Measurements from ENCODE around the gene WFDC11.
"Not testable (repeated sequence)": the region's sequence is repeated elsewhere in the genome, so short reads cannot be mapped to it uniquely, and the experiment has no call there.

Gene WFDC11

GRCh38 chr20:45670139-45670538, at the start of gene WFDC11:
WFDC11 (minus strand) TSS chr20:45670239; CDS start chr20:45650600, 19,639 bp downstream.
- no peak for DNase-seq

DNA sequence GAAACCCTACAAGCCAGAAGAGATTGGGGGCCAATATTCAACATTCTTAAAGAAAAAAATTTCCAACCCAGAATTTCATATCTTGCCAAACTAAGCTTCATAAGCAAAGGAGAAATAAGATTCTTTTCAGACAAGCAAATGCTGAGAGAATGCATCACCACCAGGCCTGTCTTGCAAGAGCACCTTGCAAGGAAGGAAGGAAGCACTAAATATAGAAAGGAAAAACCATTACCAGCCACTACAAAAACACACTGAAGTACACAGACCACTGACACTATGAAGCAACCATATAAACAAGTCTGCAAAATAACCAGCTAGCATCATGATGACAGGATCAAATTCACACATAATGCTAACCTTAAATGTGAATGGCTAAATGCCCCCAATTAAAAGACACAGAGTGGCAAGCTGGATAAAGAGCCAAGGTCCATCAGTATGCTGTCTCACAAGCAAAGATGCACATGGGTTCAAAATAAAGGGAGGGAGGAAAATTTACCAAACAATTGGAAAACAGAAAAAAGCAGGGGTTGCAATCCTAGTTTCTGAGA, 46.2 kb upstream of the WFDC11 start:
- DNase-seq: not testable (repeated sequence)

- DNase-seq: no peak
These were observed 35.1 kb upstream of the WFDC11 start, which contains the start of gene WFDC10B for GRCh38 chr20:45704969-45705637. WFDC10B (minus strand) TSS chr20:45705019; CDS start chr20:45685992, 19,027 bp downstream.

GRCh38 chr20:45701873-45702272, 31.8 kb upstream of the WFDC11 start, which contains the start of gene WFDC13:
WFDC13 (plus strand) TSS chr20:45702038; CDS start chr20:45702124, 86 bp downstream.
- no peak for DNase-seq

DNA sequence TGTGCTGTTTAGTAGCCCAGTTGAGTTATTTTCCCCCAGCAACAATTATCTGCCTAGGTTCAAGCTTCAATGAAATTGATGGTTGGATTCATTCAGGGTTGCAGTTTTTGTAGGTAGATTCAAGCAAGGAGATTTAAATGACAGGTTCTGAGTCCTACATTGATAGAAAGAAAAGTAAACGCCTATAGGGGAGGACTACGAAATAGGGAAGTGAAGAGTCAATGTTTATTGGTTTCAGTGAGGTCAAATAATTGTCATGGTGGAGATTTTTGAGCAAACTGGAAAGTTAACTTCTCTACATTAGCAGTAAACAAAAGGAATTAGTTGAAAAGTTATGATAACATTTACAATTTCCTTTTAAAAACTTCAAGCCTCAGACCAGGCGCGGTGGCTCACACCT, 31.1 kb upstream of the WFDC11 start:
- no peak for DNase-seq

DNA sequence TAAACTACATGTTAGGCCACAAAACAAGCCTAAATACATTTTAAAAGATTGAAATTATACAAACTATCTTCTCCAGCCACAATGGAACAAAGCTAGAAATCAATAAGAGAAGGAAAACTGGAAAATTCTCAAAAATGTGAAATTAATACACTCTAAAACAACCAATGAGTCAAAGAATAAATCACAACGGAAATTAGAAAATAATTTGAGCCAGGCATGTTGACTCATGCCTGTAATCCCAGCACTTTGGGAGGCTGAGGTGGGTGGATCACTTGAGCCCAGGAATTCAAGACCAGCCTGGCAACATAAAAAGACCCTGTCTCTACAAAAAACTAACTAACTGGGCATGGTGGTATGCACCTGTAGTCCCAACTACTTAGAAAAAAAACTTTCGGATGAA, 25.5 kb upstream of the WFDC11 start:
- DNase-seq: no peak

DNA sequence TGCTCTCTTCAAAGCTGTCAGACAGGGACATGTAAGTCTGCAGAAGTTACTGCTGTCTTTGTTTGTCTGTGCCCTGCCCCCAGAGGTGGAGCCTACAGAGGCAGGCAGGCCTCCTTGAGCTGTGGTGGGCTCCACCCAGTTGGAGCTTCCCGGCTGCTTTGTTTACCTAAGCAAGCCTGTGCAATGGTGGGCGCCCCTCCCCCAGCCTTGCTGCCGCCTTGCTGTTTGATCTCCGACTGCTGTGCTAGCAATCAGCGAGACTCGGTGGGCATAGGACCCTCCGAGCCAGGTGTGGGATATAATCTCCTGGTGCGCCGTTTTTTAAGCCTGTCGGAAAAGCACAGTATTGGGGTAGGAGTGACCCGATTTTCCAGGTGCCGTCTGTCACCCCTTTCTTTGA, 23.3 kb upstream of the WFDC11 start:
- not testable (repeated sequence) for DNase-seq

- no peak for DNase-seq
These were observed 15.9 kb upstream of the WFDC11 start for GRCh38 chr20:45685896-45686295.

DNA sequence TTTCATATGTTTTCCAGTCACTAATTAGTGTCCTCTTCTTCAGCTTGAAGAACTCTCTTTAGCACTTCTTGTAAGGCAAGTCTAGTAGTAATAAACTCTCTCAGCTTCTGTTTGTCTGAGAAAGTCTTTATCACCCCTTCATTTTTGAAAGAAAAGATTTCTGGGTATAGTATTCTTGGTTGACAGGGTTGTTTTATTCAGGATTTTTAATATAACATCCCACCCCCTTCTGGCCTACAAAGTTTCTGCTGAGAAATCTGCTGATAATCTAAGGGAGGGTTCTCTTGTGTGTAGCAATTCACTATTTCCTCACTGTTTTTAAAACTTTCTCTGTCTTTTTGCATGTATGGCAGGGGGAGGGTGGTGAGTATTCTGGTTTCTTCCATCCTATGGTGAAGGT, 9.6 kb upstream of the WFDC11 start:
- no peak for DNase-seq

DNA sequence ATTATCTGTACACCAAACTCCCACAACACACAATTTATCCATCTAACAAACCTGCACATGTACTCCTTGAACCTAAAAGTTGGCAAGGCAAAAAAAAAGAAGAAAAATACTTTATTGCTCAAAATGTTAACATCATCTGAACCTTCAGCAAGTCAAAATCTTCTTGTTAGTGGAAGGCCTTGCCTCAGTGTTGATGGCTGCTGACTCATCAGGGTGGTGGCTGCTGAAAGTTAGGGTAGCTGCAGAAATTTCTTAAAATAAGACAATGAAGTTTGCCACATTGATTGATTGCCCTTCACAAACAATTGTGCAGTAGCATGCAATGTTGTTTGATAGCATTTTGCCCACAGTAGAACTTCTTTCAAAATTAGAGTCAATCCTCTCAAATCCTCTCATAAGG, 2.7 kb upstream of the WFDC11 start:
- DNase-seq: no peak

DNA sequence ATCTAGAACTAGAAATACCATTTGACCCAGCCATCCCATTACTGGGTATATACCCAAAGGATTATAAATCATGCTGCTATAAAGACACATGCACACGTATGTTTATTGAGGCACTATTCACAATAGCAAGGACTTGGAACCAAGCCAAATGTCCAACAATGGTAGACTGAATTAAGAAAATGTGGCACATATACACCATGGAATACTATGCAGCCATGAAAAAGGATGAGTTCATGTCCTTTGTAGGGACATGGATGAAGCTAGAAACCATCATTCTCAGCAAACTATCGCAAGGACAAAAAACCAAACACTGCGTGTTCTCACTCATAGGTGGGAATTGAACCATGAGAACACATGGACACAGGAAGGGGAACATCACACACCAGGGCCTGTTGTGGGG, 13.0 kb downstream of the WFDC11 start:
- not testable (repeated sequence) for DNase-seq

DNA sequence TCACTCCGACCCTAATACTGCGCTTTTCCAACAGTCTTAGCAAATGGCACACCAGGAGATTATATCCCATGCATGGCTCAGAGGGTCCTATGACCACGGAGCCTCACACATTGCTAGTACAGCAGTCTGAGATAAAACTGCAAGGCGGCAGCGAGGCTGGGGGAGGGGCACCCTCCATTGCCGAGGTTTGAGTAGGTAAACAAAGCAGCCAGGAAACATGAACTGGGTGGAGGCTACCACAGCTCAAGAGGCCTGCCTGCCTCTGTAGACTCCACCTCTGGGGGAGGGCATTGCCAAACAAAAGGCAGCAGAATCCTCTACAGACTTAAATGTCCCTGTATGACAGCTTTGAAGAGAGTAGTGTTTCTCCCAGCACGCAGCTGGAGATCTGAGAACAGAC, 18.3 kb downstream of the WFDC11 start:
- DNase-seq: not testable (repeated sequence)

DNA sequence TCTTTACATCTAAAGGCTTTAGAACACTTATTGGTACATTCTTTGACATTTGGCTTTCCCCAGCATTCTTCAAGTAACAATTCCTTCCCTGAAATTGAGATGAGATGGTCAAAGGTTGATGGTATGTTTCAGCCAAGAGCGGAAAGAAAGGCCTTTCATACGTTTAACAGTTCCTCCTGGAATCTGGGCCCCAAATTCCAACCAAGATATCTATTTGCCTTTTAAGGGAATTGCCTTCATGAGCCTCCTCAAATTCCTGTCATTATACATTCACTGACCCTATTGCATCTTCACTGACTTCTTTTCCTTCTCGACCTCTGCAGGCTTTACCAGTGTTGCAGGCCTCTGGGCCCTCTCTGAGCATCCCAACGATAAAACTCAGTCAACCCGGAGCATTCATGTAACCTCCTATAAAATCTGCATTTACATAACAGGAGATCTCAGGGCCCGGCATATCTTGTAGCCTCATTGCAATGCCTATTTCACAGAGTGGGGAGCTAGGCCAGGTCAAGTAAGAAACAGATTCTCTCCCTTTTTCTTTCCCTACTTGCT, 20.7 kb downstream of the WFDC11 start:
- no peak for DNase-seq

- no peak for DNase-seq
These were observed 22.5 kb downstream of the WFDC11 start for GRCh38 chr20:45647441-45648050.

GRCh38 chr20:45646875-45647274, 23.2 kb downstream of the WFDC11 start:
- DNase-seq: no peak

DNA sequence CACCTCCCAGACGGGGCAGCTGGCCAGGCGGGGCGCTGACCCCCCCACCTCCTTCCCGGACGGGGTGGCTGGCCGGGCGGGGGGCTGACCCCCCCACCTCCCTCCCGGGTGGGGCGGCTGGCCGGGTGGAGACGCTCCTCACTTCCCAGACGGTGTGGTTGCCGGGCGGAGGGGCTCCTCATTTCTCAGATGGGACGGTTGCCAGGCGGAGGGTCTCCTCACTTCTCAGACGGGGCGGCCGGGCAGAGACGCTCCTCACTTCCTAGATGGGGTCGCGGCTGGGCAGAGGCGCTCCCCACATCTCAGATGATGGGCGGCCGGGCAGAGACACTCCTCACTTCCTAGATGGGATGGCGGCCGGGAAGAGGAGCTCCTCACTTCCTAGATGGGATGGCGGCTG, 24.2 kb downstream of the WFDC11 start:
- not testable (repeated sequence) for DNase-seq

- not testable (repeated sequence) for DNase-seq
These were observed 29.0 kb downstream of the WFDC11 start for GRCh38 chr20:45641076-45641475.

- no peak for DNase-seq
These were observed 30.4 kb downstream of the WFDC11 start for GRCh38 chr20:45639687-45640086.

DNA sequence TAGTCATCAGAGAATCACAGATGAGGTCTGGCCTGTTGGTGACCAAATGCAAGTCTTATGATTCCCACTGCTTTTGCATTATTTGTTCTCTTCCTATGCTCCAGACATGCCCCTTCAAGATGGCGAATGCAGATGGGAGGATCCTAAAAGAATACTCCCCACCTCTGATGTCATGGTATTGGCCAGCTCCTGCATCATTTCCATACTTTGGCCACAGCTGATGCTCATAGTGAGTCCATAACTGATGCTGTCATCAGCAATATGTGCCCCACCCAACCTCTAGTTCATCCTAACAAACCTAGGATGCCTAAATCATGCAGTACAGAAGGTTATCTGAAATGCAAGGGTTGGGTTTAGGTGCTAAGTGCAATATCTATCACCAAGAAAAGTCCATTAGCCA, 33.5 kb downstream of the WFDC11 start:
- DNase-seq: no peak

DNA sequence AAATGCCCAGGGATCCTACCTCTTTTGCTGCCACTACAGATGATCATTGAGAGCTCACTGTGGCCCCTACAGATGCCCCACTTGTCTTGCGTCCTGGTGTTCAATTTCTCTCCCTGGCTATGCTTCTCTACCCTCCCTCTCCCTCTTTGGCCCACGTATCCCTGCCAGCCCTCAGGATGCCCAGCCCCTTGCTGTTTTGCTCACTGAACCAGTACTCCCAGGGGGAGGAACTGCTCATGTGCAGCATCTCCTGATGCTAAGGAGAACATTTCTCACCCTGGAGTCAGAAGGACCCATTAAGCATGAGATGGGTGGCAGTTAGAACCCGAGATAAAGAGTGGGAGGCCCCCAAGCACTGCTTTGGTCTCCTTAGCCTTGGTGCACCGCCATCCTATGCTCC, 38.9 kb downstream of the WFDC11 start, which contains the start of gene WFDC9:
Gene WFDC9 (minus strand): TSS at position 101 of the 400 bp plus-strand sequence. CDS start 21,103 bp downstream, outside the sequence.
- no peak for DNase-seq

DNA sequence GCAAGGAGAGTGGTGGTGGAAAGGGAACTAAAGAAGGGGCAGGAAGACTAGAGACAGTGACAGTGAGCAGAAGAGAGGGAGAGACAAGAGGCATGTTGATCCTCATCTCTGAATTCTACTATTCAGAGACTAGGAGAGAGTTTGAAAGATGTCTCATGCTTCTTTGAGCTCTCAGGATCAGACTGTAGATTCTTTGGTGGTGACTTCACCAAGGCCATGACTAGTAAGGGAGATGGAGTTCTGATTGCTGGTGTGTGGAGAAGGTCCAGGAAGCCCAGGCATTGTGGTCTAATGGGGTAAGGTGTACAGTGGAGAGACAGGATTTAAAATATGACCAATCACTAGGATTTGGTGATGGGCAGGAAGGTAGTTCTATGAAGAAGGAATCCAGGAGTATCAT, 39.7 kb downstream of the WFDC11 start:
- no peak for DNase-seq

DNA sequence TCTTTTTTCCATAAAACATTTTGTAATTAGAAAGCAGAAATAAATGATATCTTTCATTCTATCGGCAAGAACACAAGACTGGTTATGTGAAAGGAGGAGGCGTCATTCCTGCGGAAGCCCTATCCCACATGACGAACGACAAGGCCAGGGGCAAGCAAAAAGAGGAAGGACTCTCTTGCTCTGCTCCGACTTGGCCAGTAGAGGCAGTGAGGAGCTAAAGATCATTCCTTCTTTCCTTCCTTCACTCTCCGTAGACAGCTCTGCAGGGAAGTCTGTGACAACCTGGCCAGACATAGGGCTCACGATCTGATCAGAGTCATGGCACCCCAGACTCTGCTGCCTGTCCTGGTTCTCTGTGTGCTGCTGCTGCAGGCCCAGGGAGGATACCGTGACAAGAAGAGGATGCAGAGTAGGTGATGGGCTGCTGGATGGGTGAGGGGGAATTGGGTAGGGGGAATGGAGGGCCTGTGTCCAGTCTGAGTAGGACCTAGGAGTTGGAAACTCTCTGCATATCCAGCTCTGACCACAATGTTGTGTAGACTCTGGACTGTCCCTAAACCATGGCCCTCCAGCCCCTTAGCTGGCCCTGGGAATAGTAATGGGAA, 40.4 kb downstream of the WFDC11 start, which contains the start of gene WFDC10A:
Gene WFDC10A (plus strand): TSS at position 244 of the 605 bp plus-strand sequence. CDS start 75 bp downstream, at position 319.
- DNase-seq: no peak

DNA sequence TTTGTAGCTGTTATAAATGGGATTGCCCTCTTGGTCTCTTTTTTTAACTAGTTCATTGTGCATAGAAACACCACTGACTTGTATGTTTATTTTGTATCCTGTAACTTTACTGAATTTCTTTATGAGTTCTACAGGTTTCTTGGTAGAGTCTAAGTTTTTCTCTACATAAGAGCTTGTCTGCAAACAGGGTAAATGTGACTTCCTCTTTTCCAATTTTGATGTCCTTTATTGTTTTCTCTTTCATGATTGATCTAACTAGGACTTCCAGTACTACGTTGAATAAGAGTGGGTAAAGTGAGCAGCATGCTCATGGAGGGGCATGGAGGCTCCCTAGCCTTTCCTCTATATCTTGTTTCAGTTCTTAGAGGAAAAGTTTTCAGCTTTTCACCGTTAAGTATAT, 43.5 kb downstream of the WFDC11 start:
- no peak for DNase-seq
